T follicular helper cell (primary cell): Measurements from ENCODE around the gene MUC4.
"Not testable (repeated sequence)": the region's sequence is repeated elsewhere in the genome, so short reads cannot be mapped to it uniquely, and the experiment has no call there.

ENCODE experiments used
- DNase-seq: peaks from one replicate; pipeline ENCODE4 v3.0.0-alpha.2; 2020; ENCODE audit warnings: low read depth

MUC4 gene

GRCh38 chr3:195762611-195763010 lies 49.1 kb downstream of the MUC4 start:
- no peak for DNase-seq

- DNase-seq, result no peak
These were observed 49.5 kb downstream of the MUC4 start for GRCh38 chr3:195762249-195762585.

- DNase-seq, result no peak
These were observed 50.0 kb downstream of the MUC4 start for GRCh38 chr3:195761567-195762248.

GRCh38 chr3:195761123-195761566 lies 50.6 kb downstream of the MUC4 start:
- no peak for DNase-seq

- no peak for DNase-seq
These were observed 51.2 kb downstream of the MUC4 start for GRCh38 chr3:195760345-195761122.

GRCh38 chr3:195758721-195759353 lies 52.9 kb downstream of the MUC4 start:
- DNase-seq, result no peak

GRCh38 chr3:195757827-195758226 lies 53.9 kb downstream of the MUC4 start:
- DNase-seq, result no peak

- no peak for DNase-seq
These were observed 54.3 kb downstream of the MUC4 start for GRCh38 chr3:195757438-195757770.

GRCh38 chr3:195755791-195756676 lies 55.7 kb downstream of the MUC4 start:
- no peak for DNase-seq

GRCh38 chr3:195755391-195755790 lies 56.3 kb downstream of the MUC4 start:
- no peak for DNase-seq

- no peak for DNase-seq
These were observed 56.8 kb downstream of the MUC4 start for GRCh38 chr3:195754906-195755305.

- DNase-seq, result no peak
These were observed 57.6 kb downstream of the MUC4 start for GRCh38 chr3:195754141-195754540.

GRCh38 chr3:195753581-195753980 lies 58.1 kb downstream of the MUC4 start:
- no peak for DNase-seq

GRCh38 chr3:195752546-195753331 lies 59.0 kb downstream of the MUC4 start:
- no peak for DNase-seq

- DNase-seq, result no peak
These were observed 59.7 kb downstream of the MUC4 start for GRCh38 chr3:195752066-195752465.

GRCh38 chr3:195751560-195751959 lies 60.2 kb downstream of the MUC4 start:
- DNase-seq, result no peak

GRCh38 chr3:195750797-195751520 lies 60.8 kb downstream of the MUC4 start:
- no peak for DNase-seq

GRCh38 chr3:195749101-195749500 lies 62.6 kb downstream of the MUC4 start:
- not testable (repeated sequence) for DNase-seq

- no peak for DNase-seq
These were observed 63.1 kb downstream of the MUC4 start for GRCh38 chr3:195748661-195749060.

GRCh38 chr3:195746751-195747150 lies 65.0 kb downstream of the MUC4 start:
- no peak for DNase-seq

- DNase-seq, result no peak
These were observed 65.4 kb downstream of the MUC4 start for GRCh38 chr3:195746346-195746745.
